Astrocyte (in vitro differentiated cells and primary cell): ENCODE data around the gene CBFA2T2. TPM values are rescaled to one million over a fixed set of nuclear protein-coding genes. Genes with fewer than 3 reads are reported as not detected.
A peak's percentile ranks its signal among the peaks of the same experiment; 100 is the strongest.

Experiments used
- DNase-seq: peaks from one replicate; pipeline ENCODE4 v3.0.0-alpha.2; 2010; ENCODE audit warnings: low read depth
- FAIRE-seq: peaks from 2 replicates; lab custom pipeline; 2011; peaks lifted over from hg19 to GRCh38; lab: Jason Lieb, UNC
- H2AFZ ChIP-seq: 2 replicates; pipeline ENCODE4 v1.6.0; 2012; ENCODE audit warnings: low read depth, low read length, inconsistent platforms
- H3K27ac ChIP-seq: 2 replicates; pipeline ENCODE4 v1.5.1; 2011; ENCODE audit warnings: low read depth, low read length, inconsistent platforms
- H3K27me3 ChIP-seq: 2 replicates; pipeline ENCODE4 v1.6.0; 2011; ENCODE audit warnings: low read length, inconsistent platforms; ENCODE audit not compliant: insufficient read depth
- H3K36me3 ChIP-seq: 2 replicates; pipeline ENCODE4 v1.5.1; 2011; ENCODE audit warnings: low read length, inconsistent platforms; ENCODE audit not compliant: insufficient read depth
- H3K4me1 ChIP-seq: 2 replicates; pipeline ENCODE4 v1.5.1; 2011; ENCODE audit warnings: low read length, inconsistent platforms; ENCODE audit not compliant: insufficient read depth
- H3K4me2 ChIP-seq: 2 replicates; pipeline ENCODE4 v1.6.0; 2012; ENCODE audit warnings: low read length, inconsistent platforms
- H3K4me3 ChIP-seq: 2 replicates; pipeline ENCODE4 v1.5.1; 2011; ENCODE audit warnings: low read depth, mild to moderate bottlenecking, low read length, inconsistent platforms; ENCODE audit not compliant: insufficient read depth
- H3K79me2 ChIP-seq: 2 replicates; pipeline ENCODE4 v1.6.0; 2012; ENCODE audit warnings: mild to moderate bottlenecking, low read length, inconsistent platforms; ENCODE audit not compliant: insufficient read depth
- H3K9ac ChIP-seq: 2 replicates; pipeline ENCODE4 v1.6.0; 2012; ENCODE audit warnings: mild to moderate bottlenecking, low read length, inconsistent platforms
- H3K9me3 ChIP-seq: 2 replicates; pipeline ENCODE4 v1.5.1; 2012; ENCODE audit warnings: low read depth, mild to moderate bottlenecking, low read length, inconsistent platforms; ENCODE audit not compliant: insufficient read depth
- H4K20me1 ChIP-seq: 2 replicates; pipeline ENCODE4 v1.6.0; 2012; ENCODE audit warnings: low read length, inconsistent platforms; ENCODE audit not compliant: insufficient read depth
- H3K27ac Mint-ChIP-seq: one replicate; pipeline ENCODE4 v1.8.0; 2021; ENCODE audit warnings: mild to moderate bottlenecking, mixed read lengths; ENCODE audit not compliant: unreplicated experiment
- H3K27me3 Mint-ChIP-seq: one replicate; pipeline ENCODE4 v1.8.0; 2021; ENCODE audit warnings: low read depth, mixed read lengths; ENCODE audit not compliant: unreplicated experiment
- H3K36me3 Mint-ChIP-seq: one replicate; pipeline ENCODE4 v1.8.0; 2021; ENCODE audit warnings: low read depth, mixed read lengths; ENCODE audit not compliant: unreplicated experiment
- H3K4me1 Mint-ChIP-seq: one replicate; pipeline ENCODE4 v1.8.0; 2021; ENCODE audit warnings: low read depth, mixed read lengths; ENCODE audit not compliant: unreplicated experiment
- H3K4me3 Mint-ChIP-seq: one replicate; pipeline ENCODE4 v1.8.0; 2021; ENCODE audit warnings: mild to moderate bottlenecking, moderate library complexity, mixed read lengths; ENCODE audit not compliant: unreplicated experiment
- H3K9me3 Mint-ChIP-seq: one replicate; pipeline ENCODE4 v1.8.0; 2021; ENCODE audit warnings: mild to moderate bottlenecking, mixed read lengths; ENCODE audit not compliant: unreplicated experiment
- CTCF ChIP-seq: IDR thresholded peaks from 2 replicates; pipeline ENCODE4 v1.5.1; 2011; ENCODE audit warnings: low read depth, mild to moderate bottlenecking, inconsistent platforms, low read length, moderate library complexity; ENCODE audit not compliant: insufficient read depth
- EZH2 ChIP-seq: IDR thresholded peaks from 2 replicates; pipeline ENCODE4 v1.6.1; 2012; ENCODE audit warnings: mild to moderate bottlenecking, low read length, inconsistent platforms; ENCODE audit not compliant: insufficient read depth
- total RNA-seq: library from RNA; stranded (reverse); gene quantifications from 2 replicates; pipeline ENCODE4 v1.2.1, GENCODE V29; 2021

The CBFA2T2 gene
- total RNA-seq, 1 donor from 2014 or later = 14.6 TPM

- Histone ChIP-seq H3K9ac (no peak overlapping the region), H3K27me3 (peaks cover 2% of the 10 kb centered on the region), H3K36me3 (no peaks in the 10 kb centered on the region), H3K9me3 (no peaks in the 10 kb centered on the region), H3K4me3 (no peak overlapping the region), H2AFZ (no peak overlapping the region), H3K27ac (no peak overlapping the region), H3K79me2 (no peaks in the 10 kb centered on the region), H3K4me1 (peaks cover 6% of the 10 kb centered on the region), H4K20me1 (peaks cover 22% of the 10 kb centered on the region), H3K4me2 (no peak overlapping the region)
- Mint-ChIP-seq H3K27me3 (peaks cover 3% of the 10 kb centered on the region), H3K4me1 (peaks cover 2% of the 10 kb centered on the region), H3K4me3 (no peak overlapping the region), H3K36me3 (no peaks in the 10 kb centered on the region), H3K27ac (no peak overlapping the region), H3K9me3 (no peaks in the 10 kb centered on the region)
- DNase-seq (no peak), FAIRE-seq (no peak)
- TF ChIP-seq CTCF = peak; percentile 78
- no peak for TF ChIP-seq EZH2
These were observed 163.5 kb downstream of the CBFA2T2 start for GRCh38 chr20:33653218-33653899.

GRCh38 chr20:33653900-33654596, 164.2 kb downstream of the CBFA2T2 start:
- peaks cover 3% of the 10 kb centered on the region for H3K27me3 Mint-ChIP-seq
- H3K27ac Mint-ChIP-seq = no peak overlapping the region
- H3K4me1 Mint-ChIP-seq = peaks cover 2% of the 10 kb centered on the region

More at GRCh38 chr20:33653900-33654596, 164.2 kb downstream of the CBFA2T2 start:
- Histone ChIP-seq H3K27me3 (peaks cover 2% of the 10 kb centered on the region), H3K4me3 (no peak overlapping the region), H4K20me1 (peaks cover 16% of the 10 kb centered on the region), H3K79me2 (no peaks in the 10 kb centered on the region), H3K9me3 (no peaks in the 10 kb centered on the region), H3K36me3 (no peaks in the 10 kb centered on the region), H3K9ac (no peak overlapping the region), H3K27ac (no peak overlapping the region), H3K4me1 (no peaks in the 10 kb centered on the region), H2AFZ (no peak overlapping the region), H3K4me2 (no peak overlapping the region)
- DNase-seq = no peak
- no peak overlapping the region for H3K4me3 Mint-ChIP-seq
- no peaks in the 10 kb centered on the region for H3K36me3 Mint-ChIP-seq
- TF ChIP-seq EZH2 = no peak
- TF ChIP-seq CTCF = no peak
- no peak for FAIRE-seq
- no peaks in the 10 kb centered on the region for H3K9me3 Mint-ChIP-seq
